GM23338 (cell line): Measurements from ENCODE around the gene ATAD3B. TPM values are rescaled to one million over a fixed set of nuclear protein-coding genes. Genes with fewer than 3 reads are reported as not detected.

Source experiments
- ATAC-seq: fragments of 200-7000 bp; cut with Tn5 transposase; 3 replicates; pipeline ENCODE4 v1.9.1; 2020
- DNase-seq: peaks from one replicate; pipeline ENCODE4 v3.0.0-alpha.2; 2015; ENCODE audit warnings: low spot score
- H2AFZ ChIP-seq: fragments of 200-600 bp; sonication (generic); 2 replicates; pipeline ENCODE4 v1.8.0; 2016; ENCODE audit warnings: antibody characterized with exemption, mild to moderate bottlenecking, moderate library complexity
- H3F3A ChIP-seq: fragments of 200-600 bp; sonication (generic); replicated peaks from 2 replicates; pipeline ENCODE4 v1.8.0; 2017; ENCODE audit warnings: antibody characterized with exemption, mixed run types, low read depth
- H3K27ac ChIP-seq: fragments of 200-600 bp; sonication (generic); 2 replicates; pipeline ENCODE4 v1.6.1; 2016; ENCODE audit warnings: low read depth
- H3K27me3 ChIP-seq: fragments of 200-600 bp; sonication (generic); 2 replicates; pipeline ENCODE4 v1.8.0; 2016; ENCODE audit warnings: mild to moderate bottlenecking, mixed run types, moderate library complexity; ENCODE audit not compliant: insufficient read depth
- H3K36me3 ChIP-seq: fragments of 200-600 bp; sonication (generic); 2 replicates; pipeline ENCODE4 v1.8.0; 2016; ENCODE audit warnings: mild to moderate bottlenecking; ENCODE audit not compliant: insufficient read depth
- H3K4me1 ChIP-seq: fragments of 200-600 bp; sonication (generic); 2 replicates; pipeline ENCODE4 v1.8.0; 2016; ENCODE audit warnings: mild to moderate bottlenecking, moderate library complexity; ENCODE audit not compliant: insufficient read depth
- H3K4me2 ChIP-seq: fragments of 200-600 bp; sonication (generic); 2 replicates; pipeline ENCODE4 v1.7.1; 2017; ENCODE audit warnings: mixed run types
- H3K4me3 ChIP-seq: fragments of 200-600 bp; sonication (generic); 2 replicates; pipeline ENCODE4 v1.6.1; 2016; ENCODE audit warnings: mixed run types
- H3K79me2 ChIP-seq: fragments of 200-600 bp; sonication (generic); replicated peaks from 2 replicates; pipeline ENCODE4 v1.8.0; 2017; ENCODE audit warnings: mild to moderate bottlenecking; ENCODE audit not compliant: insufficient read depth
- H3K9me2 ChIP-seq: fragments of 200-600 bp; sonication (generic); 2 replicates; pipeline ENCODE4 v1.8.0; 2017; ENCODE audit not compliant: insufficient read depth
- H4K20me1 ChIP-seq: fragments of 200-600 bp; sonication (generic); replicated peaks from 2 replicates; pipeline ENCODE4 v1.8.0; 2017; ENCODE audit warnings: mild to moderate bottlenecking; ENCODE audit not compliant: insufficient read depth
- H3K27ac Mint-ChIP-seq: 2 replicates; pipeline ENCODE4 v1.8.0; 2020; ENCODE audit warnings: inconsistent platforms, mild to moderate bottlenecking, moderate library complexity, mixed read lengths
- H3K27me3 Mint-ChIP-seq: 3 replicates; pipeline ENCODE4 v1.8.0; 2022; ENCODE audit warnings: low read depth, mild to moderate bottlenecking, moderate library complexity, mixed read lengths, inconsistent platforms; ENCODE audit not compliant: insufficient read depth, poor library complexity
- H3K36me3 Mint-ChIP-seq: 3 replicates; pipeline ENCODE4 v1.8.0; 2021; ENCODE audit warnings: low read depth, mild to moderate bottlenecking, inconsistent platforms, moderate library complexity, mixed read lengths
- H3K4me1 Mint-ChIP-seq: 3 replicates; pipeline ENCODE4 v1.8.0; 2020; ENCODE audit warnings: mild to moderate bottlenecking, inconsistent platforms, mixed read lengths
- H3K4me3 Mint-ChIP-seq: 3 replicates; pipeline ENCODE4 v1.8.0; 2021; ENCODE audit warnings: moderate library complexity, mild to moderate bottlenecking, inconsistent platforms, mixed read lengths
- H3K9me3 Mint-ChIP-seq: 3 replicates; pipeline ENCODE4 v1.8.0; 2020; ENCODE audit warnings: moderate library complexity, mild to moderate bottlenecking, inconsistent platforms, mixed read lengths
- CREB1 ChIP-seq: fragments of 250-450 bp; sonication (Bioruptor Pico); IDR thresholded peaks from 2 replicates; pipeline ENCODE4 v1.5.0; 2020; ENCODE audit warnings: low read depth, mild to moderate bottlenecking, moderate library complexity
- EZH2 ChIP-seq: fragments of 200-600 bp; sonication (generic); IDR thresholded peaks from one replicate; pipeline ENCODE4 v1.8.0; 2017; ENCODE audit warnings: antibody characterized with exemption, mild to moderate bottlenecking, low read depth; ENCODE audit not compliant: unreplicated experiment
- EZH2phosphoT487 ChIP-seq: fragments of 200-600 bp; sonication (generic); IDR thresholded peaks from one replicate; pipeline ENCODE4 v1.8.1; 2018; ENCODE audit warnings: antibody characterized with exemption; ENCODE audit not compliant: unreplicated experiment
- POLR2AphosphoS5 ChIP-seq: IDR thresholded peaks from 2 replicates; pipeline ENCODE4 v1.6.1; 2016; ENCODE audit warnings: antibody characterized with exemption, low read depth
- STAT1 ChIP-seq: IDR thresholded peaks from one replicate; pipeline ENCODE4 v1.6.1; 2016; ENCODE audit warnings: antibody characterized with exemption; ENCODE audit not compliant: unreplicated experiment
- ZNF114 ChIP-seq: fragments of 250-450 bp; sonication (Bioruptor Pico); IDR thresholded peaks from 2 replicates; pipeline ENCODE4 v1.5.0; 2020; ENCODE audit warnings: mild to moderate bottlenecking, moderate library complexity
- polyA plus RNA-seq: library from polyadenylated mRNA; unstranded; fragments of >200 nt; fragmentation: Nextera tagmentation; extraction: Ambion mirVana; gene quantifications from 2 replicates; pipeline ENCODE4 v1.2.1, GENCODE V29; 2016
- total RNA-seq: library from RNA; depleted of rRNA; stranded (reverse); fragments of >200 nt; shearing (Covaris generic); gene quantifications from 2 replicates; pipeline ENCODE4 v1.2.3, GENCODE V29; 2014
- TF ChIP-seq, protein P1 (sequence below): fragments of 250-450 bp; sonication (Bioruptor Pico); IDR thresholded peaks from 2 replicates; pipeline ENCODE4 v1.5.0; 2020; ENCODE audit warnings: mild to moderate bottlenecking, moderate library complexity
- TF ChIP-seq, protein P2 (sequence below): IDR thresholded peaks from 2 replicates; pipeline ENCODE4 v1.6.1; 2016; ENCODE audit warnings: antibody characterized with exemption
- TF ChIP-seq, protein P3 (sequence below), 2 experiments: fragments of 200-600 bp in 1 of 2; sonication (generic) in 1 of 2; conservative IDR thresholded peaks; 2 replicates each; pipeline versions ENCODE4 v1.5.1 to v1.6.1; 2016 to 2017; ENCODE audit warnings: antibody characterized with exemption in 2 of 2, low read depth in 2 of 2, mild to moderate bottlenecking in 2 of 2, moderate library complexity in 1 of 2
- TF ChIP-seq, protein P4 (sequence below): IDR thresholded peaks from one replicate; pipeline ENCODE4 v1.6.1; 2018; ENCODE audit warnings: antibody characterized with exemption; ENCODE audit not compliant: unreplicated experiment

ATAD3B gene
- total and polyA plus RNA-seq, 2 experiments from 2014 or later: 37.8 to 63.4 TPM

DNA sequence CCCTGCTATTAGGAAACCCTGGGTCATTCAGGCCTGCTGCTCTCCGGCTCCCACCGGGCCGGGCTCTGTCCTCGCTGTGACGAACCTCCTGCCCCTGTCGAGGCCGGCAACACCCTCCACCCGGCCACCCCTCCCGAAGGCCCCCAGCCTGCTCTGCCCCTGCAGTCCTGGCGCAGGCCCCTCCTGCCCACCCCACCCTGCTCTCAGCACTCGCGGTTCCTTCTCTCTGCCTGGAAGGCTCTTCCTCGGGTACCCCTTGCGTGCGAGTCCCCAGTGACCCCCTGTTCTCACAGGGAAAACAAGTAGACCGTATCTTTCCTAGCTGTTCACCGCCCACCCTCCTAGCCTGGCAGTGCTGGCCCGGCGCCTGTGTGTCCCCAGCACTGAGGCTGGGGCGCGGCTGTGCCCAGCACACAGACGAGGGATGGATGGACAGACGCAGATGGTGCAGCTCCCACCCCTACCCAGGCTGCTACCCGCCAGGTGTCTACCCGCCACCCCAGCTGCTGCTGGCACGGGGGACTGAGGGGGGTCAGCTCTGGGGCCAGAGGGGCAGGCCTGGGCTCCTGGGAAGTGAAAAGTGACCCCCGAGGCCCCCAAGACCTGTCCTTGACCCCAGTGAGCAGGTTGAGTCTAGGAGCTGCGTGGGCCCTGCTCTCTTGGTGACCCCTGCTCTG lies 39.2 kb upstream of the ATAD3B start (continued):
- TF ChIP-seq, protein P1, sequence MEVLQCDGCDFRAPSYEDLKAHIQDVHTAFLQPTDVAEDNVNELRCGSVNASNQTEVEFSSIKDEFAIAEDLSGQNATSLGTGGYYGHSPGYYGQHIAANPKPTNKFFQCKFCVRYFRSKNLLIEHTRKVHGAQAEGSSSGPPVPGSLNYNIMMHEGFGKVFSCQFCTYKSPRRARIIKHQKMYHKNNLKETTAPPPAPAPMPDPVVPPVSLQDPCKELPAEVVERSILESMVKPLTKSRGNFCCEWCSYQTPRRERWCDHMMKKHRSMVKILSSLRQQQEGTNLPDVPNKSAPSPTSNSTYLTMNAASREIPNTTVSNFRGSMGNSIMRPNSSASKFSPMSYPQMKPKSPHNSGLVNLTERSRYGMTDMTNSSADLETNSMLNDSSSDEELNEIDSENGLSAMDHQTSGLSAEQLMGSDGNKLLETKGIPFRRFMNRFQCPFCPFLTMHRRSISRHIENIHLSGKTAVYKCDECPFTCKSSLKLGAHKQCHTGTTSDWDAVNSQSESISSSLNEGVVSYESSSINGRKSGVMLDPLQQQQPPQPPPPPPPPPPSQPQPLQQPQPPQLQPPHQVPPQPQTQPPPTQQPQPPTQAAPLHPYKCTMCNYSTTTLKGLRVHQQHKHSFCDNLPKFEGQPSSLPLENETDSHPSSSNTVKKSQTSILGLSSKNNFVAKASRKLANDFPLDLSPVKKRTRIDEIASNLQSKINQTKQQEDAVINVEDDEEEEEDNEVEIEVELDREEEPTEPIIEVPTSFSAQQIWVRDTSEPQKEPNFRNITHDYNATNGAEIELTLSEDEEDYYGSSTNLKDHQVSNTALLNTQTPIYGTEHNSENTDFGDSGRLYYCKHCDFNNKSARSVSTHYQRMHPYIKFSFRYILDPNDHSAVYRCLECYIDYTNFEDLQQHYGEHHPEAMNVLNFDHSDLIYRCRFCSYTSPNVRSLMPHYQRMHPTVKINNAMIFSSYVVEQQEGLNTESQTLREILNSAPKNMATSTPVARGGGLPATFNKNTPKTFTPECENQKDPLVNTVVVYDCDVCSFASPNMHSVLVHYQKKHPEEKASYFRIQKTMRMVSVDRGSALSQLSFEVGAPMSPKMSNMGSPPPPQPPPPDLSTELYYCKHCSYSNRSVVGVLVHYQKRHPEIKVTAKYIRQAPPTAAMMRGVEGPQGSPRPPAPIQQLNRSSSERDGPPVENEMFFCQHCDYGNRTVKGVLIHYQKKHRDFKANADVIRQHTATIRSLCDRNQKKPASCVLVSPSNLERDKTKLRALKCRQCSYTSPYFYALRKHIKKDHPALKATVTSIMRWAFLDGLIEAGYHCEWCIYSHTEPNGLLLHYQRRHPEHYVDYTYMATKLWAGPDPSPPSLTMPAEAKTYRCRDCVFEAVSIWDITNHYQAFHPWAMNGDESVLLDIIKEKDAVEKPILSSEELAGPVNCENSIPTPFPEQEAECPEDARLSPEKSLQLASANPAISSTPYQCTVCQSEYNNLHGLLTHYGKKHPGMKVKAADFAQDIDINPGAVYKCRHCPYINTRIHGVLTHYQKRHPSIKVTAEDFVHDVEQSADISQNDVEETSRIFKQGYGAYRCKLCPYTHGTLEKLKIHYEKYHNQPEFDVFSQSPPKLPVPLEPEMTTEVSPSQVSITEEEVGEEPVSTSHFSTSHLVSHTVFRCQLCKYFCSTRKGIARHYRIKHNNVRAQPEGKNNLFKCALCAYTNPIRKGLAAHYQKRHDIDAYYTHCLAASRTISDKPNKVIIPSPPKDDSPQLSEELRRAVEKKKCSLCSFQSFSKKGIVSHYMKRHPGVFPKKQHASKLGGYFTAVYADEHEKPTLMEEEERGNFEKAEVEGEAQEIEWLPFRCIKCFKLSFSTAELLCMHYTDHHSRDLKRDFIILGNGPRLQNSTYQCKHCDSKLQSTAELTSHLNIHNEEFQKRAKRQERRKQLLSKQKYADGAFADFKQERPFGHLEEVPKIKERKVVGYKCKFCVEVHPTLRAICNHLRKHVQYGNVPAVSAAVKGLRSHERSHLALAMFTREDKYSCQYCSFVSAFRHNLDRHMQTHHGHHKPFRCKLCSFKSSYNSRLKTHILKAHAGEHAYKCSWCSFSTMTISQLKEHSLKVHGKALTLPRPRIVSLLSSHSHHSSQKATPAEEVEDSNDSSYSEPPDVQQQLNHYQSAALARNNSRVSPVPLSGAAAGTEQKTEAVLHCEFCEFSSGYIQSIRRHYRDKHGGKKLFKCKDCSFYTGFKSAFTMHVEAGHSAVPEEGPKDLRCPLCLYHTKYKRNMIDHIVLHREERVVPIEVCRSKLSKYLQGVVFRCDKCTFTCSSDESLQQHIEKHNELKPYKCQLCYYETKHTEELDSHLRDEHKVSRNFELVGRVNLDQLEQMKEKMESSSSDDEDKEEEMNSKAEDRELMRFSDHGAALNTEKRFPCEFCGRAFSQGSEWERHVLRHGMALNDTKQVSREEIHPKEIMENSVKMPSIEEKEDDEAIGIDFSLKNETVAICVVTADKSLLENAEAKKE (CRISPR knock-in tag): no peak
- TF ChIP-seq ZNF114 (CRISPR knock-in tag): no peak

DNA sequence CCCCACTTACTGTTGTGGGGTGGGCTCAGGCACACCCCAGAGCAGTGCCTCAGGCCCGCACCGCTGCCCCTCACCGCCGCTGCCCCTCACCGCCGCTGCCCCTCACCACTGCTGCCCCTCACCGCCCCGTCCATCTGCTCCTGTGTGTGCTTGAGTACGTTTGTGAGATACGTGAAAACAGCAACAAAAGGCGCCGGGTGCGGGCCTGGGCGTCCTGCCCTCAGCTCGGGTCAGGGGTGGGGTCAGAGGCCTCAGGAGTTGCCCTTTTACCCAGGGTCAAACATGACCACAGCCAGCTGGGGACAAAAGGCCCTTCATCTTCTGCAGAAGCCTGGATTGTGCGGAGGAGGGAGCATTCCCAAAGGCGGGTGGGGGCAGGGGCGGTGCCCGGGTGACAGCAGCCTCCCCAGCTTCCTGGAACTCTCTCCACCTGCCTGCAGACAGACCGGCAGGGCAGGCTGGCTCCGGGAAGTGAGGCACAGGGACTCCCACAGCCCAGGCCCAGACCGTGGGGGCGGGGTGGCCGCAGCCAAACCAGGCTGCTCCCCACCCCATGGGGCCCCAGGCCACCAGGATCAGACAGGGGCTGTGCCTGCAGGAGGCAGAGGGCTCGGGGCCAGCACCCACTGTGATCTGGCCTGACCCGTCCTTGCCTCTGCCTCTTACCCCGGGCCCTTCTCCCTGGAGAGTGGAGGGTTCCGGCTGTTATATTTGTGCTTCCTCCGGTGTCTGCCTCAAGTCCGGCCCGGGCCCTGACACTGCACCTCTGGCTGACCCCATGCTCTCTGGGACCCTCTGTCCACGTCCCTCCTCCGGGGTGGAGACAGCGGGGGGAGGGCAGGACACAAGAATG lies 38.4 kb upstream of the ATAD3B start:
- Histone ChIP-seq H3K4me2 (peak overlapping the region; percentile 88), H3K27ac (peak overlapping the region; percentile 81; the same call in 1 of the 2 replicates), H3K79me2 (0 out of 2 replicates have a peak, but pooled peaks cover 2% of the 10 kb centered on the region), H3K4me1 (peaks cover 39% of the 10 kb centered on the region), H4K20me1 (no peaks in the 10 kb centered on the region), H3K4me3 (peak overlapping the region; percentile 68), H3F3A (peaks cover 31% of the 10 kb centered on the region), H3K36me3 (no peaks in the 10 kb centered on the region), H3K27me3 (no peaks in the 10 kb centered on the region), H2AFZ (no peak overlapping the region), H3K9me2 (no peaks in the 10 kb centered on the region)
- peaks cover 4% of the 10 kb centered on the region; the same call in 2 of the 3 replicates for H3K36me3 Mint-ChIP-seq
- ATAC-seq (peak; percentile 26), DNase-seq (peak; percentile 71)
- H3K27ac Mint-ChIP-seq: peak overlapping the region; percentile 62; the same call in 1 of the 2 replicates
- H3K4me1 Mint-ChIP-seq: peaks cover 43% of the 10 kb centered on the region
- H3K27me3 Mint-ChIP-seq: peaks cover 27% of the 10 kb centered on the region
- peak overlapping the region; percentile 72 for H3K4me3 Mint-ChIP-seq
- H3K9me3 Mint-ChIP-seq: peaks cover 10% of the 10 kb centered on the region
- TF ChIP-seq, protein P2, sequence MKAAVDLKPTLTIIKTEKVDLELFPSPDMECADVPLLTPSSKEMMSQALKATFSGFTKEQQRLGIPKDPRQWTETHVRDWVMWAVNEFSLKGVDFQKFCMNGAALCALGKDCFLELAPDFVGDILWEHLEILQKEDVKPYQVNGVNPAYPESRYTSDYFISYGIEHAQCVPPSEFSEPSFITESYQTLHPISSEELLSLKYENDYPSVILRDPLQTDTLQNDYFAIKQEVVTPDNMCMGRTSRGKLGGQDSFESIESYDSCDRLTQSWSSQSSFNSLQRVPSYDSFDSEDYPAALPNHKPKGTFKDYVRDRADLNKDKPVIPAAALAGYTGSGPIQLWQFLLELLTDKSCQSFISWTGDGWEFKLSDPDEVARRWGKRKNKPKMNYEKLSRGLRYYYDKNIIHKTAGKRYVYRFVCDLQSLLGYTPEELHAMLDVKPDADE: no peak
- no peak for TF ChIP-seq EZH2
- no peak for TF ChIP-seq POLR2AphosphoS5
- TF ChIP-seq, protein P3, sequence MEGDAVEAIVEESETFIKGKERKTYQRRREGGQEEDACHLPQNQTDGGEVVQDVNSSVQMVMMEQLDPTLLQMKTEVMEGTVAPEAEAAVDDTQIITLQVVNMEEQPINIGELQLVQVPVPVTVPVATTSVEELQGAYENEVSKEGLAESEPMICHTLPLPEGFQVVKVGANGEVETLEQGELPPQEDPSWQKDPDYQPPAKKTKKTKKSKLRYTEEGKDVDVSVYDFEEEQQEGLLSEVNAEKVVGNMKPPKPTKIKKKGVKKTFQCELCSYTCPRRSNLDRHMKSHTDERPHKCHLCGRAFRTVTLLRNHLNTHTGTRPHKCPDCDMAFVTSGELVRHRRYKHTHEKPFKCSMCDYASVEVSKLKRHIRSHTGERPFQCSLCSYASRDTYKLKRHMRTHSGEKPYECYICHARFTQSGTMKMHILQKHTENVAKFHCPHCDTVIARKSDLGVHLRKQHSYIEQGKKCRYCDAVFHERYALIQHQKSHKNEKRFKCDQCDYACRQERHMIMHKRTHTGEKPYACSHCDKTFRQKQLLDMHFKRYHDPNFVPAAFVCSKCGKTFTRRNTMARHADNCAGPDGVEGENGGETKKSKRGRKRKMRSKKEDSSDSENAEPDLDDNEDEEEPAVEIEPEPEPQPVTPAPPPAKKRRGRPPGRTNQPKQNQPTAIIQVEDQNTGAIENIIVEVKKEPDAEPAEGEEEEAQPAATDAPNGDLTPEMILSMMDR (conservative IDR thresholded peaks at IDR 0.05; ENCODE audit: low read depth in 2 of 2): no peak
- no peak for TF ChIP-seq STAT1
- TF ChIP-seq, protein P4, sequence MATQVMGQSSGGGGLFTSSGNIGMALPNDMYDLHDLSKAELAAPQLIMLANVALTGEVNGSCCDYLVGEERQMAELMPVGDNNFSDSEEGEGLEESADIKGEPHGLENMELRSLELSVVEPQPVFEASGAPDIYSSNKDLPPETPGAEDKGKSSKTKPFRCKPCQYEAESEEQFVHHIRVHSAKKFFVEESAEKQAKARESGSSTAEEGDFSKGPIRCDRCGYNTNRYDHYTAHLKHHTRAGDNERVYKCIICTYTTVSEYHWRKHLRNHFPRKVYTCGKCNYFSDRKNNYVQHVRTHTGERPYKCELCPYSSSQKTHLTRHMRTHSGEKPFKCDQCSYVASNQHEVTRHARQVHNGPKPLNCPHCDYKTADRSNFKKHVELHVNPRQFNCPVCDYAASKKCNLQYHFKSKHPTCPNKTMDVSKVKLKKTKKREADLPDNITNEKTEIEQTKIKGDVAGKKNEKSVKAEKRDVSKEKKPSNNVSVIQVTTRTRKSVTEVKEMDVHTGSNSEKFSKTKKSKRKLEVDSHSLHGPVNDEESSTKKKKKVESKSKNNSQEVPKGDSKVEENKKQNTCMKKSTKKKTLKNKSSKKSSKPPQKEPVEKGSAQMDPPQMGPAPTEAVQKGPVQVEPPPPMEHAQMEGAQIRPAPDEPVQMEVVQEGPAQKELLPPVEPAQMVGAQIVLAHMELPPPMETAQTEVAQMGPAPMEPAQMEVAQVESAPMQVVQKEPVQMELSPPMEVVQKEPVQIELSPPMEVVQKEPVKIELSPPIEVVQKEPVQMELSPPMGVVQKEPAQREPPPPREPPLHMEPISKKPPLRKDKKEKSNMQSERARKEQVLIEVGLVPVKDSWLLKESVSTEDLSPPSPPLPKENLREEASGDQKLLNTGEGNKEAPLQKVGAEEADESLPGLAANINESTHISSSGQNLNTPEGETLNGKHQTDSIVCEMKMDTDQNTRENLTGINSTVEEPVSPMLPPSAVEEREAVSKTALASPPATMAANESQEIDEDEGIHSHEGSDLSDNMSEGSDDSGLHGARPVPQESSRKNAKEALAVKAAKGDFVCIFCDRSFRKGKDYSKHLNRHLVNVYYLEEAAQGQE: no peak
- TF ChIP-seq CREB1: no peak
- no peak for TF ChIP-seq EZH2phosphoT487
